ENCODE measurements around the gene ITGA2.
"Not testable (repeated sequence)": the region's sequence is repeated elsewhere in the genome, so short reads cannot be mapped to it uniquely, and the experiment has no call there.

The ITGA2 gene

DNA sequence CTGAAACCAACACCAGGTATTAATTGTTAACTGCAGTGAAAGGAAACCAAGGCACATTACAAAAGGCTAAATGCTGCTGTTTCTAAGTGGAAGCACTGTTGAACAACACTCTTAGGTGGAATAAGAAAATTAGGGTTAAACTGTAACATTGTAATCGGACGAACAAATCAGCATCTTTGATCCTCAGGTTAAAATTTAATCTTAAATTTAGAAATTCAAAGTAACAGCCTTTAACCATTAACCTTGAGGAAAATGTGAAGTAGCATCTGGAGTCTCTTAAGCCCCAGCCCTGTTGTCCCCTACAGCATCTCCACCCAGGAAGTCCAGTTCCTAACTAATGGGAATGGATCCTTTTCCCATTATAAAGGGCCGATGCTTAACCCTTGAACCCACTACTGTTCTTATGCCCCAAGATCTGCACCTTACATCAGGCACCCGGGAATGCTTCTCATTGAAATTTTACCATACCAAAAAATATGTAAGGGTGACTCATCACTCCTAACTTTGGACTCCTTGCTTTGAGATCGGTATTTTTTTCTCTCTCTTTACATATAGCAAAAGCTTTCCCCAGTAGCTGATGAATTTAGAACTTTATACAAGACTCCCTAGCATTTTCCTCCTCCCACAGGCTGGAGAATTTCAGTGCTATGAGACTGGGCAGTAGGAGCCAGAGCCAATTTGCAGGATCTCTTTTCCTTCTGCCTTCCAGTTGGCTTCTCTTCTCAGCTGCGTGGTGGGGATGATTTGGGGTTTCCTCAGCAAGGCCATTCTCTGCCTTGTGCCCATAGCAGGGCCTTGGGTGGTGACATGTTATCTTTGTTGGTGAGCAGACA, 32.0 kb upstream of the ITGA2 start:
- H3K9me3 ChIP-seq (ENCODE audit: control insufficient read depth in 1 of 2, low read length in 2 of 2) = no peaks in the 10 kb centered on the region
- H3K36me3 ChIP-seq (ENCODE audit: control insufficient read depth in 1 of 2, insufficient read depth in 2 of 2, low read length in 2 of 2) = no peaks in the 10 kb centered on the region
- peaks cover 9% of the 10 kb centered on the region in 2 donors for H3K4me1 ChIP-seq (ENCODE audit: control insufficient read depth in 1 of 2, insufficient read depth in 2 of 2, low read length in 2 of 2)
- H3K27ac ChIP-seq (ENCODE audit: low read depth, low read length) = no peak overlapping the region
- H3K9ac ChIP-seq (ENCODE audit: low read depth in 1 of 2, low read length in 2 of 2) = no peak overlapping the region
- H3K27me3 ChIP-seq (ENCODE audit: control insufficient read depth in 1 of 2, insufficient read depth in 2 of 2, low read length in 2 of 2) = no peaks in the 10 kb centered on the region
- H3K4me3 ChIP-seq (ENCODE audit: low read depth in 1 of 2, low read length in 2 of 2) = no peak overlapping the region

DNA sequence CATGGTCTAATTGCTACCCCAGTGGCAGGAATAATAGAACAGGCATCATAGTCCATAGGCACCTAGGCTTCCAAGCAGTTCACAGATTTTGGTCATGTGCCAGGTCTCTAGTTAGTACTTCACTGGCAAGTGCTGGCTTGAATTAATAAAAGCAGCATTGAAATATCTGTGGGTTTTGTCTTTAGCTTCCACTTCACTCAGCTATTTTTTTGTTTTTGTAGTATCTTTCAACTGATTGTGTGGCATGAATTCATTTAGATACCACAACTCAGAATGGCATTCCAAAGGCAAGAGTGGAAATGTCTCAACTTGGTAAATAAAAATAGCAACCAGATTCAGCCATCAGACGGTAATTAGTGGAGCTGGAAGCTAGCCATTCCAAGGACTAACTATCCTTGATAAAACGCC, 27.9 kb upstream of the ITGA2 start:
- Histone ChIP-seq H3K9me3 (ENCODE audit: control insufficient read depth in 1 of 2, low read length in 2 of 2) (no peaks in the 10 kb centered on the region), H3K9ac (ENCODE audit: low read depth in 1 of 2, low read length in 2 of 2) (no peak overlapping the region), H3K4me1 (ENCODE audit: control insufficient read depth in 1 of 2, insufficient read depth in 2 of 2, low read length in 2 of 2) (peaks cover 6 to 9% of the 10 kb centered on the region in 2 donors), H3K4me3 (ENCODE audit: low read depth in 1 of 2, low read length in 2 of 2) (no peak overlapping the region), H3K27ac (ENCODE audit: low read depth, low read length) (no peak overlapping the region), H3K27me3 (ENCODE audit: control insufficient read depth in 1 of 2, insufficient read depth in 2 of 2, low read length in 2 of 2) (no peaks in the 10 kb centered on the region), H3K36me3 (ENCODE audit: control insufficient read depth in 1 of 2, insufficient read depth in 2 of 2, low read length in 2 of 2) (no peaks in the 10 kb centered on the region)

DNA sequence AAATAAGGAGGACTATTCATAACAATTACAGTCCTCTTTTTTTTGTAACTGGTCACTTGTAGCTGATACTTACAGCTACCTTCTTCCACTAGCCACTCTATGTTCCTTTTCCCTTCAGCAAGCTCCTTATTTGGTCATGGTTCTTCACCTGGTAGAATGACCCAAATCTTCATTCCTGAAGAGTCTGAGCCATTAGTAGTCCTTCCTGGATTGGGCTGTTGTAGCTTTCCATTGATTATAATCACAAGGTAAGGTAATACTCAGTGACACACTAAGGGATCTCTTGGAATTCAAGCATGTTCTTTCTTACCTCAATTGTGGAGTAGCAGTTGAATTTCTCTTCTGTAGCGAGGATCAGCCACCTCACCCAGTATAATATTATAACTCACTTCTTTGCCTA, 25.5 kb upstream of the ITGA2 start:
- Histone ChIP-seq H3K4me3 (ENCODE audit: low read depth in 1 of 2, low read length in 2 of 2) (no peak overlapping the region), H3K36me3 (ENCODE audit: control insufficient read depth in 1 of 2, insufficient read depth in 2 of 2, low read length in 2 of 2) (no peaks in the 10 kb centered on the region), H3K9ac (ENCODE audit: low read depth in 1 of 2, low read length in 2 of 2) (no peak overlapping the region), H3K27ac (ENCODE audit: low read depth, low read length) (no peak overlapping the region), H3K27me3 (ENCODE audit: control insufficient read depth in 1 of 2, insufficient read depth in 2 of 2, low read length in 2 of 2) (no peaks in the 10 kb centered on the region), H3K9me3 (ENCODE audit: control insufficient read depth in 1 of 2, low read length in 2 of 2) (no peaks in the 10 kb centered on the region), H3K4me1 (ENCODE audit: control insufficient read depth in 1 of 2, insufficient read depth in 2 of 2, low read length in 2 of 2) (no peaks in the 10 kb centered on the region)

DNA sequence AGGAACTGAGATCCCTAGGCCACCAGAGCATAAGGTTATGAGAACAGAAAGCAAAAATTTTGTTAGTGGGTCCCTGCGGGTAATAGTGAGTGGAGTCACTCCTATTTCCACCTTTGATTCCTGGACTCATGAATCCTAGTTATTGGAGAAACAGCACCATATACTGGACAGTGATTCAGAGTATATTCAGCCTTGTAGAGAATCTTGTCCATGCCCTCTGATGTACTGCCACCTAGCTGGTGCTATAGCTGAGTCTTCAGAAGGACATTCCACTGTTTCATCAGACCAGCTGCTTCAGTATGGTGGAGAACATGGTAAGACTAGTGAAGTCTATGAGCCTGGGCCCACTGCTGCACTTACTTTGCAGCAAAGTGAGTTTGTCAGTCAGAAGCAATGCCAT, 25.0 kb upstream of the ITGA2 start:
- H3K9ac ChIP-seq (ENCODE audit: low read depth in 1 of 2, low read length in 2 of 2) = no peak overlapping the region
- no peak overlapping the region for H3K27ac ChIP-seq (ENCODE audit: low read depth, low read length)
- H3K4me3 ChIP-seq (ENCODE audit: low read depth in 1 of 2, low read length in 2 of 2) = no peak overlapping the region
- no peaks in the 10 kb centered on the region for H3K9me3 ChIP-seq (ENCODE audit: control insufficient read depth in 1 of 2, low read length in 2 of 2)
- no peaks in the 10 kb centered on the region for H3K4me1 ChIP-seq (ENCODE audit: control insufficient read depth in 1 of 2, insufficient read depth in 2 of 2, low read length in 2 of 2)
- no peaks in the 10 kb centered on the region for H3K27me3 ChIP-seq (ENCODE audit: control insufficient read depth in 1 of 2, insufficient read depth in 2 of 2, low read length in 2 of 2)
- H3K36me3 ChIP-seq (ENCODE audit: control insufficient read depth in 1 of 2, insufficient read depth in 2 of 2, low read length in 2 of 2) = no peaks in the 10 kb centered on the region

DNA sequence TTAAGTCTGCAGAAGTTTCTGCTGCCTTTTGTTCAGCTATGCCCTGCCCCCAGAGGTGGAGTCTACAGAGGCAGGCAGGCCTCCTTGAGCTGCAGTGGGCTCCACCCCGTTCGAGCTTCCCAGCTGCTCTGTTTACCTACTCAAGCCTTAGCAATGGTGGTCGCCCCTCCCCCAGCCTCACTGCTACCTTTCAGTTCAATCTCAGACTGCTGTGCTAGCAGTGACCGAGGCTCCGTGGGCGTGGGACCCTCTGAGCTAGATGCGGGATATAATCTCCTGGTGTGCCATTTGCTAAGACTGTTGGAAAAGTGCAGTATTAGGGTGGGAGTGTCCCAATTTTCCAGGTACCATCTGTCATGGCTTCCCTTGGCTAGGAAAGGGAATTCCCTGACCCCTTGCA, 13.0 kb upstream of the ITGA2 start:
- H3K4me1 ChIP-seq (ENCODE audit: control insufficient read depth in 1 of 2, insufficient read depth in 2 of 2, low read length in 2 of 2); H3K36me3 ChIP-seq (ENCODE audit: control insufficient read depth in 1 of 2, insufficient read depth in 2 of 2, low read length in 2 of 2); H3K9ac ChIP-seq (ENCODE audit: low read depth in 1 of 2, low read length in 2 of 2); H3K4me3 ChIP-seq (ENCODE audit: low read depth in 1 of 2, low read length in 2 of 2); H3K9me3 ChIP-seq (ENCODE audit: control insufficient read depth in 1 of 2, low read length in 2 of 2); H3K27ac ChIP-seq (ENCODE audit: low read depth, low read length); H3K27me3 ChIP-seq (ENCODE audit: control insufficient read depth in 1 of 2, insufficient read depth in 2 of 2, low read length in 2 of 2): not testable (repeated sequence)

DNA sequence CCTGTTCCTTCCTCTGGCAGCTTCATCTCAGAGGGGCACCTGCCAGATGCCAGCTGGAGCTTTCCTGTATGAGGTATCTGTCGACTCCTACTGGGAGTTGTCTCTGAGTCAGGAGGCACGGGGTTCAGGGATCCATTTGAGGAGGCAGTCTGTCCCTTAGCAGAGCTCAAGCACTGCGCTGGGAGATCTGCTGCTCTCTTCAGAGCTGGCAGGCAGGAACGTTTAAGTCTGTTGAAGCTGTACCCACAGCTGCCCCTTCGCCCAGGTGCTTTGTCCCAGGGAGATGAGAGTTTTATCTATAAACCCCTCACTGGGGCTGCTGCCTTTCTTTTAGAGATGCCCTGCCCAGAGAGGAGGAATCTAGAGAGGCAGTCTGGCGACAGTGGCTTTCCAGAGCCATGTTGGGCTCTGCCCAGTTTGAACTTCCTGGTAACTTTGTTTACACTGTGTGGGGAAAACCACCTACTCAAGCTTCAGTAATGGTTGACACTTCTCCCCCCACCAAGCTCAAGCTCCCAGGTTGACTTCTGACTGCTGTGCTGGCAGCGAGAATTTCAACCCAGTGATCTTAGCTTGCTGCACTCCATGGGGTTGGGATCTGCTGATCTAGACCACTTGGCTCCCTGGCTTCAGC, 11.8 kb upstream of the ITGA2 start:
- no peak overlapping the region for H3K27ac ChIP-seq (ENCODE audit: low read depth, low read length)
- H3K36me3 ChIP-seq (ENCODE audit: control insufficient read depth in 1 of 2, insufficient read depth in 2 of 2, low read length in 2 of 2) = no peaks in the 10 kb centered on the region
- H3K9me3 ChIP-seq (ENCODE audit: control insufficient read depth in 1 of 2, low read length in 2 of 2) = no peaks in the 10 kb centered on the region
- no peak overlapping the region for H3K9ac ChIP-seq (ENCODE audit: low read depth in 1 of 2, low read length in 2 of 2)
- no peaks in the 10 kb centered on the region for H3K27me3 ChIP-seq (ENCODE audit: control insufficient read depth in 1 of 2, insufficient read depth in 2 of 2, low read length in 2 of 2)
- H3K4me1 ChIP-seq (ENCODE audit: control insufficient read depth in 1 of 2, insufficient read depth in 2 of 2, low read length in 2 of 2) = no peaks in the 10 kb centered on the region
- H3K4me3 ChIP-seq (ENCODE audit: low read depth in 1 of 2, low read length in 2 of 2) = no peak overlapping the region

DNA sequence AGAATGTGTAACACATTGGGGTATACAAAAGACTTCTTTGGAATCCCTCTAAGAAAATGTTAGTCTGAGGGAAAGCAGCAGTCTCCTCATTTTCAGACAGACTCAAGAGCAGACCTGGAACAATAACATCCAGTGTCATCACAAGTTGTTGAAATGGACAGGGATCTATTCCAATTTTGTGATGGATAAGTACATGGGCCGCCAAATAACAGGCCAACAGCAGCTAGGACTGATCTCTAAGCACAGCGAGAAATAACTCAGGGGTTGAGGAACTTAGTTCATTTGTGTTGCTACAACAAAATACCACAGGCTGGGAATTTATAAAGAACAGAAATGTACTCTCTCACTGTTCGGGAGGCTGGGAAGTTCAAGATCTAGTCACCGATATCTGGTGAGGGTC, 7.6 kb upstream of the ITGA2 start:
- H3K4me1 ChIP-seq (ENCODE audit: control insufficient read depth in 1 of 2, insufficient read depth in 2 of 2, low read length in 2 of 2) = no peaks in the 10 kb centered on the region
- no peak overlapping the region for H3K27ac ChIP-seq (ENCODE audit: low read depth, low read length)
- H3K36me3 ChIP-seq (ENCODE audit: control insufficient read depth in 1 of 2, insufficient read depth in 2 of 2, low read length in 2 of 2) = no peaks in the 10 kb centered on the region
- no peak overlapping the region for H3K4me3 ChIP-seq (ENCODE audit: low read depth in 1 of 2, low read length in 2 of 2)
- H3K9ac ChIP-seq (ENCODE audit: low read depth in 1 of 2, low read length in 2 of 2) = no peak overlapping the region
- H3K9me3 ChIP-seq (ENCODE audit: control insufficient read depth in 1 of 2, low read length in 2 of 2) = no peaks in the 10 kb centered on the region
- no peaks in the 10 kb centered on the region for H3K27me3 ChIP-seq (ENCODE audit: control insufficient read depth in 1 of 2, insufficient read depth in 2 of 2, low read length in 2 of 2)

DNA sequence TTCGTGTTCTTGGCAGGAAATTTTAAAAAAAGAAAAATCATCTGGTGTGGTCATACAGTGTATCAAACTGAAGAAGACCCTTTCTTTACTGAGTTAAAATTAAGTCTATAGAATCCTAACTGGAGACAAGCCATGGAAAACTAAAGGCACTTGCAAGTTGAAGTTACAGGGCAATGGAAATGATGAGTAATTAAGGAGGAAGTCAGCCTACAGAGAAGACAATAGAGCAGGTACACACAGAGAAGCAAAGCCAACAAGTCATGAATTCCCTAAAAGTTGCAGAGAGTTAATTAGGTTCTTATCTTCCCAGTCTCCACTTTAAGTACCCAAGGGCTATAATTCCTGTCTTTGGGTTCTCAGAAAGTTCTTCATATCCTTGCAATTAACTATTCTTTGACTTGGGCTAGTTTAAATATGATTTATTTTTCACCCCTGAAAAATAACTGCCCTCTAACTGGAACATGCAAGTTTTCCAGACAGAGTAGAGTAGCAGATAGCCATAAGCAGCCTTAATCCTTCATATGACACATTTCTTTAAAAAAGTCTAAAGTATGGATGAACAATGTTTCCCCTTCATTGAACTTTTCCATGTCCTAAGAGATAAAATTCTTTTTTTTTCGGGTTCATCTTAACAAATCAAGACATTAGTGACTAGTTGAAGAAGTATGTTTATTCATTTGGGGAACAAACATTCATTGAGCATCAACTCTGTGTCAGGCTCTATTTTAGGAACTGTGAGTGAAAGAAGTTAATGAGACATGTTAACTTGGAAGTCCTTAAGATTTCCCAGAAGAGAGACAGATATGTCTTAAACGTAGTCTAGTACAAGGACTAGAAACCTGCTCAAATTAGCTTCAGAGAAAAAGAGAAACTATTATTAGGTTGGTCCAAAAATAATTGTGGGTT, 5.2 kb upstream of the ITGA2 start:
- Histone ChIP-seq H3K9ac (ENCODE audit: low read depth in 1 of 2, low read length in 2 of 2) (no peak overlapping the region), H3K4me3 (ENCODE audit: low read depth in 1 of 2, low read length in 2 of 2) (no peak overlapping the region), H3K4me1 (ENCODE audit: control insufficient read depth in 1 of 2, insufficient read depth in 2 of 2, low read length in 2 of 2) (peaks cover 15% of the 10 kb centered on the region in 2 donors), H3K36me3 (ENCODE audit: control insufficient read depth in 1 of 2, insufficient read depth in 2 of 2, low read length in 2 of 2) (no peaks in the 10 kb centered on the region), H3K27ac (ENCODE audit: low read depth, low read length) (no peak overlapping the region), H3K27me3 (ENCODE audit: control insufficient read depth in 1 of 2, insufficient read depth in 2 of 2, low read length in 2 of 2) (no peaks in the 10 kb centered on the region), H3K9me3 (ENCODE audit: control insufficient read depth in 1 of 2, low read length in 2 of 2) (no peaks in the 10 kb centered on the region)

DNA sequence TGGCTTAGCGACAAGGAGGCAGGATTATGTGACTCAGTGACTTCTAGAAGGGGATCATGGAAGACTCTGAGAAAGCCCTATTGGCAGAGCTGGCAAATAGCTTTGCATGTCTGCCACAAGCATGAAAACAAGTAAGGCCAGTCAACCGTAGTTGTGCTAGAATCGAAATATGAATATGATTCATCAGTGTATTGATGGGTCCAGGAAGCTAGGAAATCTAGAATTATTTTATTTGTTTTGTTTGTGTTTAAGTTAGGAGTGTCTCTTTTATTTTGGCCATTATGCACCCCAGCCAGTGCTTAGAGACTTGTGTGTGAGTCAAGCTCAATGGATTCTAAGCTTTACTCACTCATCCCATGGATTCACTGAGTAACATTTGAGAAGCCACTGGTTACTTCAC, 3.8 kb upstream of the ITGA2 start:
- Histone ChIP-seq H3K27me3 (ENCODE audit: control insufficient read depth in 1 of 2, insufficient read depth in 2 of 2, low read length in 2 of 2) (no peaks in the 10 kb centered on the region), H3K36me3 (ENCODE audit: control insufficient read depth in 1 of 2, insufficient read depth in 2 of 2, low read length in 2 of 2) (no peaks in the 10 kb centered on the region), H3K27ac (ENCODE audit: low read depth, low read length) (no peak overlapping the region), H3K4me3 (ENCODE audit: low read depth in 1 of 2, low read length in 2 of 2) (no peak overlapping the region), H3K4me1 (ENCODE audit: control insufficient read depth in 1 of 2, insufficient read depth in 2 of 2, low read length in 2 of 2) (peaks cover 15 to 20% of the 10 kb centered on the region in 2 donors), H3K9me3 (ENCODE audit: control insufficient read depth in 1 of 2, low read length in 2 of 2) (no peaks in the 10 kb centered on the region), H3K9ac (ENCODE audit: low read depth in 1 of 2, low read length in 2 of 2) (no peak overlapping the region)

Measured in duodenal mucosa (tissue), 2 donors.